GM12875 (cell line): ENCODE results near the gene LRSAM1.

ENCODE experiments used
- H3K4me3 ChIP-seq: one replicate; pipeline ENCODE4 v1.5.1; 2011; ENCODE audit warnings: low read depth, low read length, control low read depth
- CTCF ChIP-seq: IDR thresholded peaks from 2 replicates; pipeline ENCODE4 v1.5.1; 2011; ENCODE audit warnings: low read depth, mild to moderate bottlenecking, control low read depth, inconsistent platforms, low read length, moderate library complexity, borderline replicate concordance; ENCODE audit not compliant: insufficient read depth

Gene LRSAM1

DNA sequence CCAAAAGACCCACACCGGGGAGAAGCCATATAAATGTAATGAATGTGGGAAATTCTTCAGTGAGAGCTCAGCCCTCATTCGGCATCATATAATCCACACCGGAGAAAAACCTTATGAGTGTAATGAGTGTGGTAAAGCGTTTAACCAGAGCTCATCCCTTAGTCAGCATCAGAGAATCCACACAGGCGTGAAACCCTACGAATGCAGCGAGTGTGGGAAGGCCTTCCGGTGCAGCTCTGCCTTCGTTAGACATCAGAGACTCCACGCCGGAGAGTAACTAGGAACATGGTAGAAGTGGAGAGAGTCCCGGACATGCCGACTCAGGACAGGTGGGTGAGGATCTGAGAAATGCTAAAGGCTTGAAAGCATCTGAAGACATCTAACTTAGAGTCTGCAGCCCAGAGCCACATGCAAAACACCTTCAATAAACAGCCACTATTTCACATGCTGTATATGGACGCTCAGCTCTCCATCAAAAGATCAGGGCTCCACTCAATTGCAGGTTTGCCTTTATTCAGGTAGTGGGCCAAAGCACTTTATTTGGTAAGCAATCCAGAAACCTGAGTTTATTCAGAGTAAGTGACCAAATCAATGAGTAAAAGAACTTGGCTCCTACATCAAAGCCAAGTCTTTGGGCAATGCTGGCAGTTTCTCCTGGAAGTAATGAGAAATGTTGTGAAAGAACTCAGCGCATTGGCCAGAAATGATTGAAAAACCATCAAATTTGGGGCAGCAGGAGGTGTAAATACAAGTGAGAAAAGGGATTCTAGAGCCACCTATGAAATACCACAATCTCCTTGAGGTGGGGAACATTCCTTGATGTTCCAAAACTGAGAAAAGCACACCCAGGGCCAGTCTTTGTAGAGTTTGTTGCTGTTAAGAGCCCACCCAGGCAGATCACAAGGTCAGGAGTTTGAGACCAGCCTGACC lies 6.1 kb upstream of the LRSAM1 start:
- no peak overlapping the region for H3K4me3 ChIP-seq
- TF ChIP-seq CTCF, result no peak

DNA sequence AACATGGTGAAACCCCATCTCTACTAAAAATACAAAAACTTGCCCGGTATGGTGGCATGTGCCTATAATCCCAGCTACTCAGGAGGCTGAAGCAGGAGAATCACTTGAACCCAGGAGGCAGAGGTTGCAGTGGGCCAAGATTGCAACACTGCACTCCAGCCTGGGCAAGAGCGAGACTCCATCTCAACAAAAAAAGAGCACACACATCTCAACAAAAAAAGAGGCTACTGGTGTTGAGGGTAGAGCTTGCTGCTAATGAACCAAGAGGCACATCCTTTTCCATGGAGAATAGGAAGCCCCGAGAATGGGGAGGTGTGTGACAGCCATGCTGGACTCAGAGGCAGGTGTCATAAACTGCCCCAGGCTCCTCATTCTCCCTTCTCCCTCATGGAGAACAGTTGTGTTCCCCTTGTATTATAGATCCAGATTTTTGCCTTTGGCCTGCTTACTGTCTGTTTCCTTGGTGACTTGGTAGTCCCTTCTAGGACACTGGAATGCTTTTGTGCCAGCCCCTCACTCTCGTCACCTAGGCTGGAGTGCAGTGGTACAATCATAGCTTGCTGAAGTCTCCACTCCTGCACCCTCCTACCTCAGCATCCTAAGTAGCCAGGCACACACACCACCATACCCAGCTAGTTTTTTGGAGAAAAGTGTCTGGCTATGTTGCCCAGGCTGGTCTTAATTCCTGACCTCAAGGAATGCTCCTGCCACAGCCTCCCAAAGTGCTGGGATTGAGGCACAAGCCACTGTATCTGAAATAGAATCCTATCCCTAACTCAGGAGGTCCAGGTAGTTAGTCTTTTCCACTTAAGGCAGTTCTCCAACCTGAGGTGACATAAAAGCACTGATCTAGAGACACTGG lies 5.2 kb upstream of the LRSAM1 start:
- no peak for TF ChIP-seq CTCF
- H3K4me3 ChIP-seq, result no peak overlapping the region

- no peak for TF ChIP-seq CTCF
- no peak overlapping the region for H3K4me3 ChIP-seq
Observed at GRCh38 chr9:127446713-127447415, 4.4 kb upstream of the LRSAM1 start.

DNA sequence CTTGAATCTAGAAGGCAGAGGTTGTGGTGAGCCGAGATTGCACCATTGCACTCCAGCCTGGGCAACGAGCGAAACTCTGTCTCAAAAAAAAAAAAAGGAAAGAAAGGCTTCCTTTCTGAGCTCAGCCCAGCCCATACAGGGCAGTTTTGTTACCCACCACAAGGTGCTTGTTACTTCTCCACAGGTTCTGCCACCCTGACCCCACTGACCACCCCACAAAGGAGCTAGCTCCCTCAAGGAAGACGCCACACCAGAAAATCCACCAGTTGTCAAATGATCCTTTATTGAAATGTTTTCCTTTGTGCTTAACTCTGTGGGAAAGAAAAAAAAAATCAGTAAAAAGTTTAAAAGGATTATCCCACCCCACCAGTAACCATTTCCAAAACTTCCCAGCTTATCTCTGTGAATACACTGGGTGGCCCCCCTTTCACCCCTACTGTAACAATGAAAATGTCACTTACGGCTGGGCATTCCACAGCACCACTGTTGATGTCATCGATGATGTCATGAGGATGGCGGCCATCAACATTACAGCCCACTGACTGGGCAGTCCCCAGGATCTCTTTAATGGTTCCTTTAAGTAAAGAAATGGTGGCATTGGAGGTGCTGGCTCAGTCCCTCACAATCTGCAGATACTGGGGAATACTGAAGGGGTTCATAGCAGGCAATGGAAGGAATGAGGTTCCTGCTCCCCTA lies 3.7 kb upstream of the LRSAM1 start:
- no peak overlapping the region for H3K4me3 ChIP-seq
- no peak for TF ChIP-seq CTCF

- peak overlapping the region; percentile 95 for H3K4me3 ChIP-seq
Observed at GRCh38 chr9:127448112-127448805, 3.1 kb upstream of the LRSAM1 start.

More at GRCh38 chr9:127448112-127448805, 3.1 kb upstream of the LRSAM1 start:
- no peak for TF ChIP-seq CTCF
